ENCODE measurements around the gene OTOGL.

DNA sequence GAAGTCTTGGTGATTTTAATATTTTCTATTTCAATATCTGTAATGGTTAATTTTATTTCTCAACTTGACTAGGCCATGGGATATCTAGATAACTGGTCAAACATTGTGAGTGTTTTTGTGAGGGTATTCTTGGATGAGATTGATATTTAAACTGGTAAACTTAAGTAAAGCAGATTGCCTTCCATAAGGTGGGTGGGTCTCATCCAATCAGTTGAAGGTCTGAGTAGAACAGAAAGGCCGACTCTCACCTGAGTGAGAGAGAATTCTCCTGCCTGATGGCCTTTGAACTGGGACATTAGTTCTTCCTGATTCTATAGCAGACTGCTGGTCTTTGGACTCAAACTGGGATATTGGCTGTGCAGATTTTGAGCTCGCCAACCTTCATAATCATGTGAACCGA lies 36.3 kb downstream of the OTOGL start:
- TF ChIP-seq, protein P1, sequence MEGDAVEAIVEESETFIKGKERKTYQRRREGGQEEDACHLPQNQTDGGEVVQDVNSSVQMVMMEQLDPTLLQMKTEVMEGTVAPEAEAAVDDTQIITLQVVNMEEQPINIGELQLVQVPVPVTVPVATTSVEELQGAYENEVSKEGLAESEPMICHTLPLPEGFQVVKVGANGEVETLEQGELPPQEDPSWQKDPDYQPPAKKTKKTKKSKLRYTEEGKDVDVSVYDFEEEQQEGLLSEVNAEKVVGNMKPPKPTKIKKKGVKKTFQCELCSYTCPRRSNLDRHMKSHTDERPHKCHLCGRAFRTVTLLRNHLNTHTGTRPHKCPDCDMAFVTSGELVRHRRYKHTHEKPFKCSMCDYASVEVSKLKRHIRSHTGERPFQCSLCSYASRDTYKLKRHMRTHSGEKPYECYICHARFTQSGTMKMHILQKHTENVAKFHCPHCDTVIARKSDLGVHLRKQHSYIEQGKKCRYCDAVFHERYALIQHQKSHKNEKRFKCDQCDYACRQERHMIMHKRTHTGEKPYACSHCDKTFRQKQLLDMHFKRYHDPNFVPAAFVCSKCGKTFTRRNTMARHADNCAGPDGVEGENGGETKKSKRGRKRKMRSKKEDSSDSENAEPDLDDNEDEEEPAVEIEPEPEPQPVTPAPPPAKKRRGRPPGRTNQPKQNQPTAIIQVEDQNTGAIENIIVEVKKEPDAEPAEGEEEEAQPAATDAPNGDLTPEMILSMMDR (IDR thresholded peaks at IDR 0.05) = no peak
- TF ChIP-seq ZFX (IDR thresholded peaks at IDR 0.05; ENCODE audit: borderline replicate concordance) = no peak
